ENCODE measurements around the gene WBP1L. TPM values are rescaled to one million over a fixed set of nuclear protein-coding genes. Genes with fewer than 3 reads are reported as not detected.

Gene WBP1L
- total RNA-seq, 1 donor from 2014 or later = 26.1 TPM

DNA sequence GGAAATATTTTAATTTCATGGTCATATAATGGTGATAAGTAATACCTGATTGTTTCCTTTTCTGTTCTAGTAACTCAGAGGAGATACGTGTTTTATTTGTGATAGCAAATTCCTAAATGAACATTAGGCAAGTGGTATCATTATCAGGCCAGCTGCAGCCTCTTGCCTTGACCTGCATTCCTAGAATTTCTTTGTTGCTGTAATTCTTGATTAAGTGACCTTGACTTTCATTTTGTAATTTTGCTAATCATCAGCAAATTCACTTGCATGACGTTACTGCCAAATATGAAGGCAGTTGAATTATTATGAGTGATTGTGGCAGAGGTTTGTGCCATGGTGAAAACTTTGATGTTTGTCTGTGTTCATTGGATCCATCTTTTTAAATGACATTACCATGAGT, 119.9 kb downstream of the WBP1L start:
- Histone ChIP-seq H3K36me3 (ENCODE audit: control insufficient read depth, insufficient read depth, low read length) (no peaks in the 10 kb centered on the region), H3K4me3 (ENCODE audit: low read depth, low read length) (no peak overlapping the region), H3K27me3 (ENCODE audit: control insufficient read depth, insufficient read depth, low read length) (no peaks in the 10 kb centered on the region)
- FAIRE-seq (no peak), DNase-seq (ENCODE audit: low read depth) (no peak)
- TF ChIP-seq, protein P1, sequence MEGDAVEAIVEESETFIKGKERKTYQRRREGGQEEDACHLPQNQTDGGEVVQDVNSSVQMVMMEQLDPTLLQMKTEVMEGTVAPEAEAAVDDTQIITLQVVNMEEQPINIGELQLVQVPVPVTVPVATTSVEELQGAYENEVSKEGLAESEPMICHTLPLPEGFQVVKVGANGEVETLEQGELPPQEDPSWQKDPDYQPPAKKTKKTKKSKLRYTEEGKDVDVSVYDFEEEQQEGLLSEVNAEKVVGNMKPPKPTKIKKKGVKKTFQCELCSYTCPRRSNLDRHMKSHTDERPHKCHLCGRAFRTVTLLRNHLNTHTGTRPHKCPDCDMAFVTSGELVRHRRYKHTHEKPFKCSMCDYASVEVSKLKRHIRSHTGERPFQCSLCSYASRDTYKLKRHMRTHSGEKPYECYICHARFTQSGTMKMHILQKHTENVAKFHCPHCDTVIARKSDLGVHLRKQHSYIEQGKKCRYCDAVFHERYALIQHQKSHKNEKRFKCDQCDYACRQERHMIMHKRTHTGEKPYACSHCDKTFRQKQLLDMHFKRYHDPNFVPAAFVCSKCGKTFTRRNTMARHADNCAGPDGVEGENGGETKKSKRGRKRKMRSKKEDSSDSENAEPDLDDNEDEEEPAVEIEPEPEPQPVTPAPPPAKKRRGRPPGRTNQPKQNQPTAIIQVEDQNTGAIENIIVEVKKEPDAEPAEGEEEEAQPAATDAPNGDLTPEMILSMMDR (IDR thresholded peaks at IDR 0.05; ENCODE audit: insufficient read depth, low read length, severe bottlenecking) = no peak

DNA sequence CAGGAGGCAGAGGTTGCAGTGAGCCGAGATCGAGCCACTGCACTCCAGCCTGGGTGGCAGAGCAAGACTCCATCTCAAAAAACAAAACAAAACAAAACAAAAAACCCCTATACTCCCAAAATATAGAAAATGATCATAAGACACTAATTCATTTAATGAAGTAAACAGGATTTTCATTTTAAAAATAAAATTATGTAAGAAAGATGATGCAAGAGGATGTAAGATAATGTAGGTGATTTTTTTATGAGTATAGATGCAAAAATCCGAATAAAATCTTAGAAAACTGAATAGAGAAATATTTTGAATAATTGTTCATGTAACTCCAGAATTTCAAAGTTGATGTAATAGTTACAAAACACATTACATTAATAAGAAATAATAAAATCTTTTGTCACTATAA, 121.9 kb downstream of the WBP1L start:
- no peak for FAIRE-seq
- TF ChIP-seq, protein P1 (IDR thresholded peaks at IDR 0.05; ENCODE audit: insufficient read depth, low read length, severe bottlenecking) = no peak

More for the DNA sequence above, 121.9 kb downstream of the WBP1L start:
- Histone ChIP-seq H3K27me3 (ENCODE audit: control insufficient read depth, insufficient read depth, low read length) (no peaks in the 10 kb centered on the region), H3K36me3 (ENCODE audit: control insufficient read depth, insufficient read depth, low read length) (no peaks in the 10 kb centered on the region), H3K4me3 (ENCODE audit: low read depth, low read length) (no peak overlapping the region)
- no peak for DNase-seq (ENCODE audit: low read depth)

Other genes starting within 250 kb of the WBP1L start
- gene ACTR1A, start 241.2 kb upstream of the WBP1L start, total RNA-seq = 53.2 and 79.6 TPM in 2 replicates
- 0.79 and 0.90 TPM in 2 replicates for gene SUFU, start 240.0 kb upstream of the WBP1L start, total RNA-seq
- gene TRIM8, start 99.5 kb upstream of the WBP1L start, total RNA-seq = 31.1 and 41.2 TPM in 2 replicates
- gene ARL3, start 29.6 kb upstream of the WBP1L start, total RNA-seq = 4.7 and 5.8 TPM in 2 replicates
- 0.64 and 3.4 TPM in 2 replicates for gene SFXN2, start 29.3 kb upstream of the WBP1L start, total RNA-seq
- not detected in 2 replicates for gene CYP17A1, start 93.5 kb downstream of the WBP1L start, total RNA-seq
- gene BORCS7, start 110.3 kb downstream of the WBP1L start, total RNA-seq = 11.1 and 12.0 TPM in 2 replicates
- gene AS3MT, start 125.5 kb downstream of the WBP1L start, total RNA-seq = 2.1 and 2.6 TPM in 2 replicates
- gene CNNM2, start 174.3 kb downstream of the WBP1L start, total RNA-seq = 3.7 and 3.9 TPM in 2 replicates